Activated CD4-positive, alpha-beta T cell treated with anti-CD3 and anti-CD28 coated beads, Interleukin-2, amount 50 U/mL, for 24 hours (primary cell): ENCODE data around the gene TLR8.

Experiments used
- DNase-seq, 2 donors: peaks; one replicate each; pipeline ENCODE4 v3.0.0-alpha.2; 2020; ENCODE audit warnings: low read depth in 1 of 2, low spot score in 1 of 2

The TLR8 gene

GRCh38 chrX:12965131-12965940 lies 58.9 kb downstream of the TLR8 start:
- no peak for DNase-seq

- no peak for DNase-seq
These were observed 59.7 kb downstream of the TLR8 start for GRCh38 chrX:12966151-12966550.

- no peak for DNase-seq
These were observed 61.5 kb downstream of the TLR8 start for GRCh38 chrX:12967711-12968465.

GRCh38 chrX:12970691-12971202 lies 64.3 kb downstream of the TLR8 start:
- no peak for DNase-seq

GRCh38 chrX:12971282-12972003 lies 65.0 kb downstream of the TLR8 start:
- no peak for DNase-seq

- DNase-seq: no peak
These were observed 65.8 kb downstream of the TLR8 start for GRCh38 chrX:12972243-12972642.
